Measurements from ENCODE around the gene NTNG1. TPM values are rescaled to one million over a fixed set of nuclear protein-coding genes. Genes with fewer than 3 reads are reported as not detected.

Gene NTNG1
- total and polyA plus RNA-seq, 2 of the 13 experiments (the other 11 are each of a cell fraction or from before 2014, with no cell fraction given), result not detected

DNA sequence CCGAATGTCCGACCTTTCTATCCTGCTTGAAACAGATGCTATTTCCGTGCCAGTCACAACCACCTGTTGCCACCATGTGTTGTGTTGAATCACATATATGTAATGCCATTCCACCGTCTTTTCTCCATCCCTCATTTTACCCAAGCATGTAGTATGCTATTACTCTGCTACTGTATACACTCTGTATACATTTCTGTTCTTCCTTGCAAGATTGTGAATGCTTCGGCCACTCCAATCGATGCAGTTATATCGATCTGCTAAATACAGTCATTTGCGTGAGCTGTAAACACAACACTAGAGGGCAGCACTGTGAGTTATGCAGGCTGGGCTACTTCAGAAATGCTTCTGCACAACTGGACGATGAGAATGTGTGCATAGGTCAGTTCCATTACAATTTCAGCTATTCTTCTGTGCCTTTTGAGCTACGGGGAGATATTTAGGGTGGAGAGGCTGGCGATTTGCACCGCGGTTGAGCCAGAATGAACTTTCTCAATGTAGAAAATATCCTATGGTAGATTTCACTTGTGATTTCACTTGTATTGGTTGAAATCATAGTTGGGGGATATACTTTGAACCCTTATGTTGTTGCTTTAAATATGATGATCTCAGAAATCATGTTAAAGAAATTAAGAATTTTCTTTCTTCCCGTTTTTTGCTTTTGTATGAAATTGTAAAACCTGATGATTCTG lies 289.8 kb downstream of the NTNG1 start (continued):
- TF ChIP-seq, protein P1, sequence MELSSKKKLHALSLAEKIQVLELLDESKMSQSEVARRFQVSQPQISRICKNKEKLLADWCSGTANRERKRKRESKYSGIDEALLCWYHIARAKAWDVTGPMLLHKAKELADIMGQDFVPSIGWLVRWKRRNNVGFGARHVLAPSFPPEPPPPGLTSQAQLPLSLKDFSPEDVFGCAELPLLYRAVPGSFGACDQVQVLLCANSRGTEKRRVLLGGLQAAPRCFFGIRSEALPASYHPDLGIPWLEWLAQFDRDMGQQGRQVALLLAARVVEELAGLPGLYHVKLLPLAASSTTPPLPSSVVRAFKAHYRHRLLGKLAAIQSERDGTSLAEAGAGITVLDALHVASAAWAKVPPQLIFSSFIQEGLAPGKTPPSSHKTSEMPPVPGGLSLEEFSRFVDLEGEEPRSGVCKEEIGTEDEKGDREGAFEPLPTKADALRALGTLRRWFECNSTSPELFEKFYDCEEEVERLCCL (CRISPR knock-in tag; IDR thresholded peaks at IDR 0.05; ENCODE audit: borderline replicate concordance), result no peak
- TF ChIP-seq RFXANK (CRISPR knock-in tag; IDR thresholded peaks at IDR 0.05), result no peak
- no peak for TF ChIP-seq PRPF4 (IDR thresholded peaks at IDR 0.05; ENCODE audit: low read depth, low read length, poor library complexity, severe bottlenecking)
- TF ChIP-seq ZC3H4 (CRISPR knock-in tag; IDR thresholded peaks at IDR 0.05; ENCODE audit: borderline replicate concordance), result no peak
- no peak for TF ChIP-seq ZNF317 (CRISPR knock-in tag; IDR thresholded peaks at IDR 0.05)
- TF ChIP-seq FOXK1 (CRISPR knock-in tag; IDR thresholded peaks at IDR 0.05; ENCODE audit: borderline replicate concordance, low read depth), result peak; percentile 44; the same call in 1 of the 2 replicates
- no peak for TF ChIP-seq ZNF549 (CRISPR knock-in tag; IDR thresholded peaks at IDR 0.05)
- no peak for TF ChIP-seq PTBP1 (IDR thresholded peaks at IDR 0.05; ENCODE audit: low read depth, low read length, poor library complexity, severe bottlenecking)
- TF ChIP-seq ZIK1 (CRISPR knock-in tag; IDR thresholded peaks at IDR 0.05; ENCODE audit: borderline replicate concordance, low read depth), result no peak
- 0 out of 2 replicates have a peak, but pooled peaks have one; percentile 47 for TF ChIP-seq POGZ (CRISPR knock-in tag; IDR thresholded peaks at IDR 0.05)
- TF ChIP-seq ZFP1 (CRISPR knock-in tag; IDR thresholded peaks at IDR 0.05), result no peak
- no peak for TF ChIP-seq DR1 (CRISPR knock-in tag; IDR thresholded peaks at IDR 0.05)
- no peak for TF ChIP-seq SCMH1 (CRISPR knock-in tag; IDR thresholded peaks at IDR 0.05; ENCODE audit: borderline replicate concordance)
- TF ChIP-seq, protein P2, sequence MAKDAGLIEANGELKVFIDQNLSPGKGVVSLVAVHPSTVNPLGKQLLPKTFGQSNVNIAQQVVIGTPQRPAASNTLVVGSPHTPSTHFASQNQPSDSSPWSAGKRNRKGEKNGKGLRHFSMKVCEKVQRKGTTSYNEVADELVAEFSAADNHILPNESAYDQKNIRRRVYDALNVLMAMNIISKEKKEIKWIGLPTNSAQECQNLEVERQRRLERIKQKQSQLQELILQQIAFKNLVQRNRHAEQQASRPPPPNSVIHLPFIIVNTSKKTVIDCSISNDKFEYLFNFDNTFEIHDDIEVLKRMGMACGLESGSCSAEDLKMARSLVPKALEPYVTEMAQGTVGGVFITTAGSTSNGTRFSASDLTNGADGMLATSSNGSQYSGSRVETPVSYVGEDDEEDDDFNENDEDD (CRISPR knock-in tag; IDR thresholded peaks at IDR 0.05; ENCODE audit: borderline replicate concordance), result no peak
- TF ChIP-seq, protein P3, sequence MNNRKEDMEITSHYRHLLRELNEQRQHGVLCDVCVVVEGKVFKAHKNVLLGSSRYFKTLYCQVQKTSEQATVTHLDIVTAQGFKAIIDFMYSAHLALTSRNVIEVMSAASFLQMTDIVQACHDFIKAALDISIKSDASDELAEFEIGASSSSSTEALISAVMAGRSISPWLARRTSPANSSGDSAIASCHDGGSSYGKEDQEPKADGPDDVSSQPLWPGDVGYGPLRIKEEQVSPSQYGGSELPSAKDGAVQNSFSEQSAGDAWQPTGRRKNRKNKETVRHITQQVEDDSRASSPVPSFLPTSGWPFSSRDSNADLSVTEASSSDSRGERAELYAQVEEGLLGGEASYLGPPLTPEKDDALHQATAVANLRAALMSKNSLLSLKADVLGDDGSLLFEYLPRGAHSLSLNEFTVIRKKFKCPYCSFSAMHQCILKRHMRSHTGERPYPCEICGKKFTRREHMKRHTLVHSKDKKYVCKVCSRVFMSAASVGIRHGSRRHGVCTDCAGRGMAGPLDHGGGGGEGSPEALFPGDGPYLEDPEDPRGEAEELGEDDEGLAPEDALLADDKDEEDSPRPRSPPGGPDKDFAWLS (CRISPR knock-in tag; IDR thresholded peaks at IDR 0.05; ENCODE audit: borderline replicate concordance), result no peak
- TF ChIP-seq PHF21A (CRISPR knock-in tag; IDR thresholded peaks at IDR 0.05), result no peak
- TF ChIP-seq RFX1 (IDR thresholded peaks at IDR 0.05), result no peak
- TF ChIP-seq TRIM24 (CRISPR knock-in tag; IDR thresholded peaks at IDR 0.05), result no peak
- TF ChIP-seq GATAD2A (CRISPR knock-in tag; IDR thresholded peaks at IDR 0.05), result peak; percentile 88
- TF ChIP-seq SRSF9 (IDR thresholded peaks at IDR 0.05; ENCODE audit: borderline replicate concordance, insufficient read depth, low read depth, low read length, poor library complexity, severe bottlenecking), result no peak
- TF ChIP-seq, protein P4, sequence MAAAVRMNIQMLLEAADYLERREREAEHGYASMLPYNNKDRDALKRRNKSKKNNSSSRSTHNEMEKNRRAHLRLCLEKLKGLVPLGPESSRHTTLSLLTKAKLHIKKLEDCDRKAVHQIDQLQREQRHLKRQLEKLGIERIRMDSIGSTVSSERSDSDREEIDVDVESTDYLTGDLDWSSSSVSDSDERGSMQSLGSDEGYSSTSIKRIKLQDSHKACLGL (CRISPR knock-in tag; IDR thresholded peaks at IDR 0.05), result no peak
- TF ChIP-seq ZNF567 (CRISPR knock-in tag; IDR thresholded peaks at IDR 0.05; ENCODE audit: borderline replicate concordance), result no peak
- peak; percentile 49; the same call in 1 of the 2 replicates for TF ChIP-seq YEATS2 (CRISPR knock-in tag; IDR thresholded peaks at IDR 0.05; ENCODE audit: borderline replicate concordance)
- TF ChIP-seq SPEN (CRISPR knock-in tag; IDR thresholded peaks at IDR 0.05; ENCODE audit: low read depth), result no peak
